A375 (cell line): ENCODE measurements around the gene GLB1L3. TPM values are rescaled to one million over a fixed set of nuclear protein-coding genes. Genes with fewer than 3 reads are reported as not detected.

ENCODE experiments used
- total RNA-seq: library from RNA; depleted of rRNA; stranded (reverse); fragments of >200 nt; shearing (Covaris generic); gene quantifications from 2 replicates; pipeline ENCODE4 v1.2.3, GENCODE V29; 2014; rRNA removed

The GLB1L3 gene
- not detected in 2 replicates for total RNA-seq

DNA sequence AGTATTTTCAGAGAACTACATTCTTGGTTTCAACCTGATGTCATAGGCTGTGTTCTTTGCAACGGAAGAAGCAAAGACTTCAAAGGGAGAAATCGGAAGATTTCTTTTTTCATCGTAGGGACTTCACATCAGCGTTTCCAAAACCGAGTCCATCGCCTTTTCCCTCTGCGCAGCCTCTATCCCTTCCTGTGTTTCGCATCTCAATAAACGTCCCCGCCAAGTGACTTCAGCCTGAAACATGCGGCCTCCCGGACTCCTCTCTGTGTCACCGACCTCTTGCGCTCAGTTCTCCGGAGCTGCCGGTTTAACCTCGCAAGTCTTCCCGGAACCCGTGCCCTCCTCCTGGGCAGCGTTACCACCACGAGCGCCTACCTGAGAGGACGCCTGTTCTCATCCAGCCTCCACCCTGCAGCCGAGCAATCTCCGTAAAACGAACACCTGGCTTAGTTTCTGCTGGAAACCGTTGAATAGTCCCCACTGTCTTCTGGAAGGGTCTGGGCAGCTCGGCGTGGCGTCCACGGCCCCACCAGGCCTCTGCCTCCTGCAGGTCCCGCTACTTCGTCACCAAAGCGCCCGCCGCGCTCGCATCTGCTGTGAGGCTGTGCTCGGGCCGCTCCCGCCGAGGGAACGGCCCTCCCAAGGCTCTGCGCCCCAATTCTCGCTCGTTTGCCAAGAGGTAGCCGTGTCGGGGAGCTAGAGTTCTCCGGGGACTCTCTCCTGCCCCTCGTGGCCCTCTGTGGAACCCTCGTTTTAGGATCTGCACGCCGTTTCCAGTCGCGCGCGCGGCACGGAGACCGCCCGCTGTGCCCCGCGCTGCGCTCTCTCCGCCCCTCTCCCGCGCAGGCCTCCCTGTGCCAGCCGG, at the start of gene GLB1L3:
GLB1L3 (plus strand) TSS at position 846 of the 862 bp plus-strand sequence. CDS start 362 bp downstream, outside the sequence.

DNA sequence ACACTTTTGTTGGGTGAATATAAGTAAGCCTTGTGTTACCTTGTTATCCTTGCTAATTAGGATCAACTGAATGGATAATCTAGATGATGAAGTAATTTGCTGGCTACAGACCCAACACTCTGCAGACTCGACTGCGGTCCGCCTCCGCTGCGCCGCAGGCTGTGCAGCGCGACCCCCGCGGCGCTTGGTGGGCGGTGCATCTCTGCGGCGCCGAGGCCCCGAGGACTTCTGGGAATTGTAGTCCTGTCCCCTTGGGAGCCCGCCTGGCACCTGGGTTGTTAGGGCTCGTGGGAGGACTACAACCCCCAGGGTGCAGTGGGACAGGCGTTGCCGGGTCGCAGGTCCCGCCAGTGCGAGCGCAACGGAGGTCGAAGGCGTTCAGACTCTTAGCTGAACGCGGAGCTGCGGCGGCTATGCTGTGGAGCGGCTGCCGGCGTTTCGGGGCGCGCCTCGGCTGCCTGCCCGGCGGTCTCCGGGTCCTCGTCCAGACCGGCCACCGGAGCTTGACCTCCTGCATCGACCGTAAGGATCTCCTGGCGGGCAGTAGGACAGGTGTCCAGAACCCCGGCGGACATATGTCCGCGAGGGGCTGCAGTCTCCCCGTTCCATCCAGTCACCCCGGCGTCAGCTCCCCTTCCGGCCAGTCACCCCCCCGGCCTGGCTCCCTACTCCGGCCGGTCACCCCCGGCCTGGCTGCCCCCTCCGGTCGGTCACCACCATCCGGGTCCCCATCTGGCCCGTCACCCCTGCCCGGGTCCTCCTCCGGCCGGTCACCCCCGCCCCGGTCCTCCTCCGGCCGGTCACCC, 22.8 kb upstream of the GLB1L3 start, which contains the start of the genes ACAD8 and THYN1:
ACAD8 (plus strand) TSS at position 381 of the 806 bp plus-strand sequence; CDS start at position 414, 33 bp downstream.
THYN1 (minus strand) TSS at position 165 of the 806 bp plus-strand sequence. CDS start 470 bp downstream, outside the sequence.

DNA sequence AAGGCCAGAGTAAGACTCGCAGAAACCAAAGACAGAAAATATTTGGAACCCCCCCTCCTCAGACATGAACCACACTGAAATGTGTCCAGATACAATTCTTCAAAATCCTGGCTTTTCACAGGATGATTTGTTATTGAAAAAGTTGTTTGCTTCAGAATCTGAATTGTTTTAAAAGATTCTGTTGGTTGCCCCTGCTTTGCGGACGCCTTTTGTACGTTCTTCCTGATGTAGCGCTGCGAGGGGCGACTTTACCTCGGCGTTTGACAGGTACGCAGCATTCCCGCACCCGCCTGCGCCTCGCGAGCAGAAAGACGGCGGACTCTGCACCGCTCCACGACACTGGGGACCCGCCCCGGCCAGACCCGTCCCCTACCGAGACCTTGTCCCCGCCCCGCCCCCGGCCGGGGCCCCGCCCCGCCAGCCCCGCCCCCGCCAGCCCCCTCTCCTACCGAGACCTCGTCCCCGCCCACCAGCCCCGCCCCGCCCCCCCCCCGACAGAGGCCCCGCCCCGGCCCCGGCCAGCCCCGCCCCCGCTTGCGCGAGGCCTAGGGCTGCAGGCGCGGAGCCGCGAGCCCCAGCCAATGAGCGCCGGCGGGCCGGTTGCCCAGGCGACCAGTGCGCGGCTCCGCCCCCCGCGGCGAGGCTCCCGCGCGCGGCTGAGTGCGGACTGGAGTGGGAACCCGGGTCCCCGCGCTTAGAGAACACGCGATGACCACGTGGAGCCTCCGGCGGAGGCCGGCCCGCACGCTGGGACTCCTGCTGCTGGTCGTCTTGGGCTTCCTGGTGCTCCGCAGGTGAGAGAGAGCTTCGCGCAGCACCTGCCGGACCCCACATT, 55.4 kb downstream of the GLB1L3 start, which contains the start of gene GLB1L2:
GLB1L2 (plus strand) TSS at position 635 of the 835 bp plus-strand sequence; CDS start at position 709, 74 bp downstream.

Other genes starting within 250 kb of the GLB1L3 start
- 28.9 and 35.1 TPM in 2 replicates for gene JAM3, start 207.3 kb upstream of the GLB1L3 start, total RNA-seq
- gene NCAPD3, start 52.4 kb upstream of the GLB1L3 start, total RNA-seq = 56.1 and 65.4 TPM in 2 replicates
- gene VPS26B, start 51.7 kb upstream of the GLB1L3 start, total RNA-seq = 37.5 and 42.0 TPM in 2 replicates
- gene THYN1, start 23.0 kb upstream of the GLB1L3 start, total RNA-seq = 75.7 and 76.9 TPM in 2 replicates
- gene ACAD8, start 22.8 kb upstream of the GLB1L3 start, total RNA-seq = 17.7 and 20.0 TPM in 2 replicates
- gene GLB1L2, start 55.6 kb downstream of the GLB1L3 start, total RNA-seq = 16.6 and 17.7 TPM in 2 replicates
- 2.4 and 2.8 TPM in 2 replicates for gene B3GAT1, start 135.9 kb downstream of the GLB1L3 start, total RNA-seq